Loucy (cell line): ENCODE data around the gene KRT1.

ENCODE experiments used
- H2AFZ ChIP-seq: fragments of 200-600 bp; sonication (generic); 2 replicates; pipeline ENCODE4 v1.6.0; 2016; ENCODE audit warnings: antibody characterized with exemption, mild to moderate bottlenecking, low read length, moderate library complexity
- H3F3A ChIP-seq: fragments of 200-600 bp; 2 replicates; pipeline ENCODE4 v1.6.0; 2016; ENCODE audit warnings: antibody characterized with exemption, low read depth, mild to moderate bottlenecking
- H3K27me3 ChIP-seq: fragments of 200-600 bp; sonication (generic); 2 replicates; pipeline ENCODE4 v1.6.1; 2014; ENCODE audit warnings: low read length, mild to moderate bottlenecking; ENCODE audit not compliant: insufficient read depth, poor library complexity, severe bottlenecking
- H3K36me3 ChIP-seq: fragments of 200-600 bp; sonication (generic); 2 replicates; pipeline ENCODE4 v1.6.1; 2016; ENCODE audit warnings: low read length; ENCODE audit not compliant: insufficient read depth
- H3K4me1 ChIP-seq: fragments of 200-600 bp; sonication (generic); 2 replicates; pipeline ENCODE4 v1.5.1; 2014; ENCODE audit warnings: low read length, mild to moderate bottlenecking; ENCODE audit not compliant: insufficient read depth, poor library complexity, severe bottlenecking
- H3K4me2 ChIP-seq: fragments of 200-600 bp; sonication (generic); 2 replicates; pipeline ENCODE4 v1.6.0; 2014; ENCODE audit warnings: antibody characterized with exemption, low read length, low read depth, mild to moderate bottlenecking; ENCODE audit not compliant: poor library complexity, severe bottlenecking
- H3K4me3 ChIP-seq: fragments of 200-600 bp; sonication (generic); 2 replicates; pipeline ENCODE4 v1.5.1; 2014; ENCODE audit warnings: low read length, mild to moderate bottlenecking, mixed read lengths; ENCODE audit not compliant: poor library complexity, severe bottlenecking
- H3K79me2 ChIP-seq: fragments of 200-600 bp; sonication (generic); 2 replicates; pipeline ENCODE4 v1.6.1; 2014; ENCODE audit warnings: low read length; ENCODE audit not compliant: insufficient read depth
- H3K9ac ChIP-seq: fragments of 200-600 bp; sonication (generic); 2 replicates; pipeline ENCODE4 v1.6.0; 2014; ENCODE audit warnings: mild to moderate bottlenecking, low read depth, low read length, moderate library complexity; ENCODE audit not compliant: poor library complexity, severe bottlenecking
- H3K9me2 ChIP-seq: fragments of 200-600 bp; sonication (generic); replicated peaks from 2 replicates; pipeline ENCODE4 v1.6.1; 2016; ENCODE audit warnings: low read depth, low read length, mixed read lengths
- H3K9me3 ChIP-seq: fragments of 200-600 bp; sonication (generic); 2 replicates; pipeline ENCODE4 v1.6.1; 2014; ENCODE audit warnings: mild to moderate bottlenecking, antibody characterized with exemption, low read length, low read depth; ENCODE audit not compliant: insufficient read depth
- H4K20me1 ChIP-seq: fragments of 200-600 bp; sonication (generic); 2 replicates; pipeline ENCODE4 v1.6.0; 2014; ENCODE audit warnings: antibody characterized with exemption, low read length, mild to moderate bottlenecking; ENCODE audit not compliant: insufficient read depth, poor library complexity, severe bottlenecking
- CTCF ChIP-seq: fragments of 200-600 bp; sonication (generic); conservative IDR thresholded peaks from 2 replicates; pipeline ENCODE4 v1.5.1; 2014; ENCODE audit warnings: mild to moderate bottlenecking, antibody characterized with exemption, low read length
- EZH2phosphoT487 ChIP-seq: fragments of 200-600 bp; IDR thresholded peaks from 2 replicates; pipeline ENCODE4 v1.6.1; 2018; ENCODE audit warnings: antibody characterized with exemption, mild to moderate bottlenecking, moderate library complexity, borderline replicate concordance

The KRT1 gene

GRCh38 chr12:52656616-52657015 is 23.6 kb downstream of the KRT1 start:
- H3K79me2 ChIP-seq = no peaks in the 10 kb centered on the region
- H3K9me3 ChIP-seq = no peaks in the 10 kb centered on the region
- no peaks in the 10 kb centered on the region for H3F3A ChIP-seq
- peaks cover 41% of the 10 kb centered on the region for H3K4me1 ChIP-seq
- no peaks in the 10 kb centered on the region for H3K36me3 ChIP-seq
- no peak overlapping the region for H3K4me2 ChIP-seq
- no peaks in the 10 kb centered on the region for H4K20me1 ChIP-seq
- no peak overlapping the region for H3K9ac ChIP-seq
- no peaks in the 10 kb centered on the region for H3K27me3 ChIP-seq
- TF ChIP-seq EZH2phosphoT487 (no peak), CTCF (no peak)
- no peaks in the 10 kb centered on the region for H3K9me2 ChIP-seq
- no peak overlapping the region for H3K4me3 ChIP-seq
- H2AFZ ChIP-seq = no peak overlapping the region

DNA sequence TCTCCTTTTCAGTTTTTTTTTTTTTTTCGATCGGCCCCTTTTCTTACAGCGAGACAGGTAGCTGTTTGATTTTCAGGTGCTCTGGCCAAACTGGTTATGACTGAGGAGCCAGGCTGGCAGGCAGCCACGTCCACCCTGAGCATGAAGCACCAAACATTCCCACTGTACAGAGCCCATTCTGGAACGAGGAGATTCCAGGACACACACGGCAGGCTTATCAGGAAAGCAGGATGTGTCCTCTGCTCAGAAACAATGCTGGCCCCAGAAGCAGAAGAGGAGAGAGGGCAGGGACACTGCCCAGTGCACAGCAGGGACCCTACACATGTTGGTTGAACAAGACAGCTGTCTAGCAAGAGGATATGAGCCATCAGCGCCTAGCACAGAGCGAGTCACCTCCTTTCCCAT is 24.5 kb downstream of the KRT1 start:
- no peak overlapping the region for H3K4me2 ChIP-seq
- H3K9me2 ChIP-seq = no peaks in the 10 kb centered on the region
- H3K27me3 ChIP-seq = no peaks in the 10 kb centered on the region
- H3K9me3 ChIP-seq = no peaks in the 10 kb centered on the region
- no peaks in the 10 kb centered on the region for H3K36me3 ChIP-seq
- H3K9ac ChIP-seq = no peak overlapping the region
- peaks cover 32% of the 10 kb centered on the region for H3K4me1 ChIP-seq
- TF ChIP-seq EZH2phosphoT487 = no peak
- no peak for TF ChIP-seq CTCF
- no peaks in the 10 kb centered on the region for H4K20me1 ChIP-seq
- no peak overlapping the region for H3K4me3 ChIP-seq
- no peaks in the 10 kb centered on the region for H3K79me2 ChIP-seq
- no peak overlapping the region for H2AFZ ChIP-seq
- H3F3A ChIP-seq = no peaks in the 10 kb centered on the region

GRCh38 chr12:52655251-52655650 is 25.0 kb downstream of the KRT1 start:
- Histone ChIP-seq H3K79me2 (no peaks in the 10 kb centered on the region), H3K4me3 (no peak overlapping the region), H3K9me3 (no peaks in the 10 kb centered on the region), H3K9ac (no peak overlapping the region), H3K9me2 (no peaks in the 10 kb centered on the region), H3K27me3 (no peaks in the 10 kb centered on the region), H3K4me2 (no peak overlapping the region), H4K20me1 (no peaks in the 10 kb centered on the region), H3F3A (no peaks in the 10 kb centered on the region), H3K36me3 (no peaks in the 10 kb centered on the region), H3K4me1 (peaks cover 28% of the 10 kb centered on the region), H2AFZ (no peak overlapping the region)
- TF ChIP-seq CTCF = no peak
- no peak for TF ChIP-seq EZH2phosphoT487
